H1 (cell line): ENCODE results near the gene TCFL5. TPM values are rescaled to one million over a fixed set of nuclear protein-coding genes. Genes with fewer than 3 reads are reported as not detected.

ENCODE experiments used
- KDM1A ChIP-seq: fragments of 200-600, 300-600 bp; sonication (generic); IDR thresholded peaks from 2 replicates; pipeline ENCODE4 v1.7.1; 2016; ENCODE audit warnings: mild to moderate bottlenecking, low read length, borderline replicate concordance
- RAD21 ChIP-seq, 2 experiments: IDR thresholded peaks in 1 of 2; conservative IDR thresholded peaks in 1 of 2; 2 replicates each; pipeline ENCODE4 v1.6.1; 2011; ENCODE audit warnings: low read depth in 2 of 2, low read length in 2 of 2, improper control_type of control experiment in 1 of 2, inconsistent platforms in 1 of 2, mild to moderate bottlenecking in 1 of 2, moderate library complexity in 1 of 2
- polyA plus RNA-seq, 7 experiments: library from polyadenylated mRNA; depleted of rRNA in 3 of 7; stranded (reverse) in 5 of 7; unstranded in 2 of 7; fragments of >200 nt in 5 of 7; fragments of 200-250 nt in 2 of 7; gene quantifications; 1 replicate in 5 of 7; 2 replicates in 1 of 7; 4 replicates in 1 of 7; pipeline versions ENCODE4 v1.2.1 to v1.2.3, GENCODE V29; 2011 to 2013; ENCODE audit warnings: missing spikeins in 2 of 7, mixed read lengths in 2 of 7
- total RNA-seq: library from RNA; stranded (reverse); fragmentation: NEBNext Ultra II Directional; extraction: Animal tissue kit (Norgen Biotek cat#: 25700); gene quantifications from 2 replicates; pipeline ENCODE4 v1.2.1, GENCODE V29; 2021
- TF ChIP-seq, protein P1 (sequence below): IDR thresholded peaks from 2 replicates; pipeline ENCODE4 v1.6.1; 2011; ENCODE audit warnings: low read length, improper control_type of control experiment

Gene TCFL5
- total and polyA plus RNA-seq, 2 of the 8 experiments (the other 6 are each of a cell fraction or from before 2014, with no cell fraction given) = 6.2 to 15.0 TPM

DNA sequence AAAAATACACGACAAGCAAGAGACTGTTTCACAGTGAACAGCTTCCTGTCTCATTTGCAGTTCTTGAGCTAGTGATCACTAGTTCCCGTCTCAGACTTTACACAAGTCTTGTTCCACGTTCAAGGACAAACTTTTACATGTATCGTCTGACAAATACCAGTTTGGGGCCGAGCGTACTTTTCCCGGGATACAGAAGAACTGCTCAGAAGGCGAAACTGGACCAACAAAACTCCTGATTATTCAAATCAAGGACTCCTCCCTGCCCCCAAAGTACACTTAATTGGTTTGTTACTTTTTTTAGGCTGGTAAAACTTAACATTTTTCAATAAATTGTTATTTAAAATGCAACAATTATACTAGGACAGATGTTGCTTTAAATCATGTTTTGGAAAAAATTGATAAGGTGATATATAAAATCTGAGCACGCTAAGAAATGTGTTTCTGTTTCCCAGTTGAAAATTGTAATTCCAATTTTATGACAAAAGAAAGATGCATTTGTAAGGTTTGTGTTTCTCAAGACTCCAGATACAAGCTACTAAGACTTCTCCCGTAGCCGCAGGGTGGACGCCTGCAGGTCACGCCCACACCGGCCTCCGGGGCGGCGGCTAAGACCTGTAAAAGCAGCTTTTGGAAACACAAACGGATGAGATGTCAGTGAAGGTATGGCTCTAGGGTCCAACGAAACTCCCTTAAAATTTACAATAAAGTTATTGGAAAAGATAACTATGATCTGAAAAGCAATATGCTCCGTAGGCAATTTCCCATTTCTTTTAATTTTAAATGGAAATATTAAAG lies 16.8 kb upstream of the TCFL5 start (continued):
- TF ChIP-seq KDM1A (no peak), RAD21 (IDR thresholded peaks at IDR 0.05 in 1 of 2, conservative IDR thresholded peaks at IDR 0.05 in 1 of 2; ENCODE audit: low read depth in 2 of 2, low read length in 2 of 2) (no peak)
- TF ChIP-seq, protein P1, sequence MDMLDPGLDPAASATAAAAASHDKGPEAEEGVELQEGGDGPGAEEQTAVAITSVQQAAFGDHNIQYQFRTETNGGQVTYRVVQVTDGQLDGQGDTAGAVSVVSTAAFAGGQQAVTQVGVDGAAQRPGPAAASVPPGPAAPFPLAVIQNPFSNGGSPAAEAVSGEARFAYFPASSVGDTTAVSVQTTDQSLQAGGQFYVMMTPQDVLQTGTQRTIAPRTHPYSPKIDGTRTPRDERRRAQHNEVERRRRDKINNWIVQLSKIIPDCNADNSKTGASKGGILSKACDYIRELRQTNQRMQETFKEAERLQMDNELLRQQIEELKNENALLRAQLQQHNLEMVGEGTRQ = no peak
- TF ChIP-seq, all 59 proteins: peak for 0
